WTC11 (cell line): ENCODE results near the gene TPRG1L. TPM values are rescaled to one million over a fixed set of nuclear protein-coding genes. Genes with fewer than 3 reads are reported as not detected.

Experiments
- ATAC-seq: fragments of 200-7000 bp; cut with Tn5 transposase; 2 replicates; pipeline ENCODE4 v1.10.0; 2021; ENCODE audit warnings: mild to moderate bottlenecking, moderate library complexity
- CTCF ChIA-PET: fragments of 300-600 bp; sonication (Branson Sonifier 250); formaldehyde crosslinking; loops from one replicate; lab custom pipeline; 2021; ENCODE audit warnings: antibody characterized with exemption; lab: Charles Lee
- POLR2A ChIA-PET: fragments of 350-600 bp; sonication (Branson Sonifier 250); formaldehyde crosslinking; loops from one replicate; lab custom pipeline; 2021; ENCODE audit warnings: antibody characterized with exemption; lab: Charles Lee
- DNase-seq: peaks from one replicate; pipeline ENCODE4 v3.0.0; 2021; ENCODE audit warnings: low spot score
- H3K27ac Mint-ChIP-seq: 2 replicates; pipeline ENCODE4 v1.8.0; 2021; ENCODE audit warnings: mixed read lengths
- H3K27me3 Mint-ChIP-seq: 2 replicates; pipeline ENCODE4 v1.8.0; 2021; ENCODE audit warnings: low read depth, mild to moderate bottlenecking, moderate library complexity, mixed read lengths
- H3K36me3 Mint-ChIP-seq: 2 replicates; pipeline ENCODE4 v1.8.0; 2021; ENCODE audit warnings: mixed read lengths
- H3K4me1 Mint-ChIP-seq: 2 replicates; pipeline ENCODE4 v1.8.0; 2022; ENCODE audit warnings: mixed read lengths
- H3K4me3 Mint-ChIP-seq: 2 replicates; pipeline ENCODE4 v1.8.0; 2021; ENCODE audit warnings: mild to moderate bottlenecking, moderate library complexity, mixed read lengths
- H3K9me3 Mint-ChIP-seq: 2 replicates; pipeline ENCODE4 v1.8.0; 2021; ENCODE audit warnings: mixed read lengths
- ARID4B ChIP-seq: sonication (generic); formaldehyde crosslinking; IDR thresholded peaks from 2 replicates; pipeline ENCODE4 v1.8.0; 2023; ENCODE audit warnings: missing genetic modification reagents, mild to moderate bottlenecking, borderline replicate concordance
- ATF1 ChIP-seq: sonication (generic); formaldehyde crosslinking; IDR thresholded peaks from 2 replicates; pipeline ENCODE4 v1.8.1; 2023; ENCODE audit warnings: mild to moderate bottlenecking, moderate library complexity, missing genetic modification reagents
- ATF3 ChIP-seq: sonication (generic); formaldehyde crosslinking; conservative IDR thresholded peaks from 2 replicates; pipeline ENCODE4 v1.8.1; 2022; ENCODE audit warnings: mild to moderate bottlenecking, missing genetic modification reagents
- CBFB ChIP-seq: sonication (generic); formaldehyde crosslinking; IDR thresholded peaks from 2 replicates; pipeline ENCODE4 v1.8.1; 2022; ENCODE audit warnings: mild to moderate bottlenecking, low read depth, missing genetic modification reagents
- E2F1 ChIP-seq: sonication (generic); formaldehyde crosslinking; IDR thresholded peaks from 2 replicates; pipeline ENCODE4 v1.8.0; 2022; ENCODE audit warnings: mild to moderate bottlenecking, missing genetic modification reagents
- FOXJ3 ChIP-seq: sonication (generic); formaldehyde crosslinking; IDR thresholded peaks from 2 replicates; pipeline ENCODE4 v1.9.0; 2021; ENCODE audit warnings: missing genetic modification reagents, mild to moderate bottlenecking, borderline replicate concordance
- GRHL2 ChIP-seq: fragments of 250-450 bp; sonication (Bioruptor Pico); IDR thresholded peaks from 2 replicates; pipeline ENCODE4 v1.8.0; 2022; ENCODE audit warnings: mild to moderate bottlenecking, moderate library complexity; ENCODE audit not compliant: insufficient replicate concordance, severe bottlenecking
- KAT7 ChIP-seq: sonication (generic); formaldehyde crosslinking; IDR thresholded peaks from 2 replicates; pipeline ENCODE4 v1.8.1; 2023; ENCODE audit warnings: missing genetic modification reagents, mild to moderate bottlenecking, borderline replicate concordance
- NFATC4 ChIP-seq: fragments of 250-450 bp; sonication (Bioruptor Pico); IDR thresholded peaks from 2 replicates; pipeline ENCODE4 v1.9.0; 2021; ENCODE audit warnings: mild to moderate bottlenecking
- PRRX2 ChIP-seq: fragments of 250-450 bp; sonication (Bioruptor Pico); IDR thresholded peaks from 2 replicates; pipeline ENCODE4 v1.8.0; 2021; ENCODE audit warnings: mild to moderate bottlenecking
- TCF7 ChIP-seq: sonication (generic); formaldehyde crosslinking; IDR thresholded peaks from 2 replicates; pipeline ENCODE4 v1.8.0; 2022; ENCODE audit warnings: mild to moderate bottlenecking, low read depth, missing genetic modification reagents, moderate library complexity
- TP53 ChIP-seq: sonication (generic); formaldehyde crosslinking; IDR thresholded peaks from 2 replicates; pipeline ENCODE4 v1.8.1; 2023; ENCODE audit warnings: mild to moderate bottlenecking, missing genetic modification reagents
- ZMAT4 ChIP-seq: fragments of 250-450 bp; sonication (Bioruptor Pico); IDR thresholded peaks from 2 replicates; pipeline ENCODE4 v1.9.0; 2021; ENCODE audit warnings: mild to moderate bottlenecking
- ZNF138 ChIP-seq: sonication (generic); formaldehyde crosslinking; conservative IDR thresholded peaks from 2 replicates; pipeline ENCODE4 v1.8.1; 2022; ENCODE audit warnings: mild to moderate bottlenecking, moderate library complexity, missing genetic modification reagents
- ZNF232 ChIP-seq: sonication (generic); formaldehyde crosslinking; IDR thresholded peaks from 2 replicates; pipeline ENCODE4 v1.8.0; 2022; ENCODE audit warnings: mild to moderate bottlenecking, missing genetic modification reagents
- ZNF396 ChIP-seq: fragments of 250-450 bp; sonication (Bioruptor Pico); IDR thresholded peaks from 2 replicates; pipeline ENCODE4 v1.8.0; 2021; ENCODE audit warnings: mild to moderate bottlenecking, moderate library complexity, borderline replicate concordance
- ZNF512 ChIP-seq: sonication (generic); formaldehyde crosslinking; IDR thresholded peaks from 2 replicates; pipeline ENCODE4 v1.8.1; 2022; ENCODE audit warnings: missing genetic modification reagents, borderline replicate concordance
- ZNF532 ChIP-seq: fragments of 250-450 bp; sonication (Bioruptor Pico); IDR thresholded peaks from 2 replicates; pipeline ENCODE4 v1.9.0; 2021; ENCODE audit warnings: mild to moderate bottlenecking, borderline replicate concordance
- total RNA-seq: library from RNA; stranded (reverse); gene quantifications from 3 replicates; pipeline ENCODE4 v1.2.3, GENCODE V29; 2021

Gene TPRG1L
- total RNA-seq, 1 experiment from 2014 or later = 20.9 TPM

GRCh38 chr1:3598522-3599285 lies 26.1 kb upstream of the TPRG1L start (continued):
- TF ChIP-seq ARID4B (CRISPR knock-in tag) = no peak

- TF ChIP-seq TCF7 (CRISPR knock-in tag) (no peak), GRHL2 (CRISPR knock-in tag) (no peak), FOXJ3 (no peak), TP53 (CRISPR knock-in tag) (no peak), KAT7 (CRISPR knock-in tag) (no peak), ZNF232 (CRISPR knock-in tag) (no peak), ZNF396 (CRISPR knock-in tag) (no peak), E2F1 (CRISPR knock-in tag) (no peak), CBFB (CRISPR knock-in tag) (no peak)
- H3K27ac Mint-ChIP-seq = peak overlapping the region; percentile 87
- no peaks in the 10 kb centered on the region for H3K9me3 Mint-ChIP-seq
- H3K36me3 Mint-ChIP-seq = no peaks in the 10 kb centered on the region
- ATAC-seq (no peak), DNase-seq (no peak)
- H3K4me1 Mint-ChIP-seq = peaks cover 16% of the 10 kb centered on the region
- H3K27me3 Mint-ChIP-seq = no peaks in the 10 kb centered on the region
- no peak overlapping the region for H3K4me3 Mint-ChIP-seq
- CTCF ChIA-PET = interaction anchor here (0.6 to 3.0 kb wide), 11 partner anchors 9 to 175 kb away, joined by 3 to 16 read pairs (median 3); partner anchors contain the start of genes MEGF6 and TP73
- POLR2A ChIA-PET = no interaction called here
Observed at GRCh38 chr1:3599286-3599811, 25.5 kb upstream of the TPRG1L start.

- Mint-ChIP-seq H3K27me3 (no peaks in the 10 kb centered on the region), H3K9me3 (no peaks in the 10 kb centered on the region), H3K4me1 (peaks cover 16% of the 10 kb centered on the region), H3K27ac (no peak overlapping the region), H3K36me3 (no peaks in the 10 kb centered on the region), H3K4me3 (no peak overlapping the region)
- CTCF ChIA-PET = interaction anchor here (0.8 to 3.0 kb wide), 8 partner anchors 9 to 168 kb away, joined by 3 to 16 read pairs (median 4); partner anchors contain the start of gene MEGF6
- DNase-seq = no peak
- POLR2A ChIA-PET = no interaction called here
- ATAC-seq = no peak
- TF ChIP-seq PRRX2 (no peak), ZNF512 (CRISPR knock-in tag) (no peak), ATF1 (CRISPR knock-in tag) (no peak), ZNF532 (CRISPR knock-in tag) (no peak), ATF3 (CRISPR knock-in tag) (no peak), ZMAT4 (CRISPR knock-in tag) (no peak), ZNF138 (CRISPR knock-in tag) (no peak), NFATC4 (no peak)
Observed at GRCh38 chr1:3599816-3600215, 25.0 kb upstream of the TPRG1L start.
